Measurements from ENCODE around the gene GNB5.
"Not testable (repeated sequence)": the region's sequence is repeated elsewhere in the genome, so short reads cannot be mapped to it uniquely, and the experiment has no call there.

Gene GNB5

GRCh38 chr15:52172869-52173268, 18.3 kb downstream of the GNB5 start:
- H3K4me3 ChIP-seq (ENCODE audit: low read length), result no peak overlapping the region
- no peak overlapping the region for H3K27ac ChIP-seq (ENCODE audit: low read length)
- H3K36me3 ChIP-seq (replicated peaks; ENCODE audit: insufficient read depth, low read length), result no peaks in the 10 kb centered on the region
- TF ChIP-seq CTCF (IDR thresholded peaks at IDR 0.05; ENCODE audit: low read length), result no peak
- TF ChIP-seq EZH2 (optimal IDR thresholded peaks at IDR 0.05; ENCODE audit: low read depth, low read length), result no peak
- no peak for TF ChIP-seq EZH2phosphoT487 (IDR thresholded peaks at IDR 0.05; ENCODE audit: low read length)
- H3K4me2 ChIP-seq (ENCODE audit: low read depth, low read length), result no peak overlapping the region
- H3K4me1 ChIP-seq (ENCODE audit: low read length), result no peaks in the 10 kb centered on the region
- H3K79me2 ChIP-seq (ENCODE audit: low read length), result peaks cover 57% of the 10 kb centered on the region
- no peaks in the 10 kb centered on the region for H3K27me3 ChIP-seq (replicated peaks; ENCODE audit: insufficient read depth, low read length)
- no peak overlapping the region for H2AFZ ChIP-seq (ENCODE audit: low read length)
- H3K9me3 ChIP-seq (replicated peaks; ENCODE audit: insufficient read depth, low read length), result no peaks in the 10 kb centered on the region
- H3K9ac ChIP-seq (ENCODE audit: low read length), result no peak overlapping the region
- no peaks in the 10 kb centered on the region for H4K20me1 ChIP-seq (ENCODE audit: insufficient read depth, low read length)
- DNase-seq, result no peak
- H3K9me2 ChIP-seq (replicated peaks; ENCODE audit: insufficient read depth, low read length), result no peaks in the 10 kb centered on the region
- no peaks in the 10 kb centered on the region for H3F3A ChIP-seq (ENCODE audit: insufficient read depth, low read length)

GRCh38 chr15:52171807-52172206, 19.4 kb downstream of the GNB5 start:
- no peaks in the 10 kb centered on the region for H3K36me3 ChIP-seq (replicated peaks; ENCODE audit: insufficient read depth, low read length)
- H3K27me3 ChIP-seq (replicated peaks; ENCODE audit: insufficient read depth, low read length), result no peaks in the 10 kb centered on the region
- H3K27ac ChIP-seq (ENCODE audit: low read length), result no peak overlapping the region
- H3K4me3 ChIP-seq (ENCODE audit: low read length), result no peak overlapping the region
- no peaks in the 10 kb centered on the region for H3F3A ChIP-seq (ENCODE audit: insufficient read depth, low read length)
- H3K79me2 ChIP-seq (ENCODE audit: low read length), result peaks cover 53% of the 10 kb centered on the region
- DNase-seq, result no peak
- no peaks in the 10 kb centered on the region for H3K4me1 ChIP-seq (ENCODE audit: low read length)
- TF ChIP-seq EZH2phosphoT487 (IDR thresholded peaks at IDR 0.05; ENCODE audit: low read length), result no peak
- H4K20me1 ChIP-seq (ENCODE audit: insufficient read depth, low read length), result no peaks in the 10 kb centered on the region
- H3K9ac ChIP-seq (ENCODE audit: low read length), result no peak overlapping the region
- H3K9me2 ChIP-seq (replicated peaks; ENCODE audit: insufficient read depth, low read length), result no peaks in the 10 kb centered on the region
- no peak overlapping the region for H3K4me2 ChIP-seq (ENCODE audit: low read depth, low read length)
- H2AFZ ChIP-seq (ENCODE audit: low read length), result no peak overlapping the region
- H3K9me3 ChIP-seq (replicated peaks; ENCODE audit: insufficient read depth, low read length), result no peaks in the 10 kb centered on the region

GRCh38 chr15:52171386-52171785, 19.8 kb downstream of the GNB5 start:
- Histone ChIP-seq H3K9me3 (replicated peaks; ENCODE audit: insufficient read depth, low read length) (no peaks in the 10 kb centered on the region), H3F3A (ENCODE audit: insufficient read depth, low read length) (no peaks in the 10 kb centered on the region), H4K20me1 (ENCODE audit: insufficient read depth, low read length) (no peaks in the 10 kb centered on the region), H3K36me3 (replicated peaks; ENCODE audit: insufficient read depth, low read length) (no peaks in the 10 kb centered on the region), H3K27ac (ENCODE audit: low read length) (no peak overlapping the region), H3K4me1 (ENCODE audit: low read length) (no peaks in the 10 kb centered on the region), H3K4me2 (ENCODE audit: low read depth, low read length) (no peak overlapping the region), H3K79me2 (ENCODE audit: low read length) (peaks cover 49% of the 10 kb centered on the region), H3K27me3 (replicated peaks; ENCODE audit: insufficient read depth, low read length) (no peaks in the 10 kb centered on the region), H3K9me2 (replicated peaks; ENCODE audit: insufficient read depth, low read length) (no peaks in the 10 kb centered on the region), H2AFZ (ENCODE audit: low read length) (no peak overlapping the region), H3K4me3 (ENCODE audit: low read length) (no peak overlapping the region), H3K9ac (ENCODE audit: low read length) (no peak overlapping the region)
- DNase-seq, result no peak
- no peak for TF ChIP-seq EZH2phosphoT487 (IDR thresholded peaks at IDR 0.05; ENCODE audit: low read length)
- TF ChIP-seq EZH2 (optimal IDR thresholded peaks at IDR 0.05; ENCODE audit: low read depth, low read length), result no peak
- TF ChIP-seq CTCF (IDR thresholded peaks at IDR 0.05; ENCODE audit: low read length), result no peak

GRCh38 chr15:52170199-52170598, 21.0 kb downstream of the GNB5 start:
- not testable (repeated sequence) for H3K36me3 ChIP-seq (replicated peaks; ENCODE audit: insufficient read depth, low read length); H3K9ac ChIP-seq (ENCODE audit: low read length); H3K9me2 ChIP-seq (replicated peaks; ENCODE audit: insufficient read depth, low read length); H3K4me2 ChIP-seq (ENCODE audit: low read depth, low read length); H3F3A ChIP-seq (ENCODE audit: insufficient read depth, low read length); H3K9me3 ChIP-seq (replicated peaks; ENCODE audit: insufficient read depth, low read length); H2AFZ ChIP-seq (ENCODE audit: low read length); DNase-seq; H3K27me3 ChIP-seq (replicated peaks; ENCODE audit: insufficient read depth, low read length); H3K27ac ChIP-seq (ENCODE audit: low read length); H3K4me1 ChIP-seq (ENCODE audit: low read length); H3K4me3 ChIP-seq (ENCODE audit: low read length); H4K20me1 ChIP-seq (ENCODE audit: insufficient read depth, low read length)
- peaks cover 45% of the 10 kb centered on the region for H3K79me2 ChIP-seq (ENCODE audit: low read length)

- H3F3A ChIP-seq (ENCODE audit: insufficient read depth, low read length); DNase-seq; H3K36me3 ChIP-seq (replicated peaks; ENCODE audit: insufficient read depth, low read length); H3K27ac ChIP-seq (ENCODE audit: low read length); H4K20me1 ChIP-seq (ENCODE audit: insufficient read depth, low read length); H3K9me2 ChIP-seq (replicated peaks; ENCODE audit: insufficient read depth, low read length); H2AFZ ChIP-seq (ENCODE audit: low read length); H3K9me3 ChIP-seq (replicated peaks; ENCODE audit: insufficient read depth, low read length); H3K4me2 ChIP-seq (ENCODE audit: low read depth, low read length); H3K4me1 ChIP-seq (ENCODE audit: low read length); H3K4me3 ChIP-seq (ENCODE audit: low read length); H3K27me3 ChIP-seq (replicated peaks; ENCODE audit: insufficient read depth, low read length); H3K9ac ChIP-seq (ENCODE audit: low read length): not testable (repeated sequence)
- H3K79me2 ChIP-seq (ENCODE audit: low read length), result peaks cover 34% of the 10 kb centered on the region
Observed at GRCh38 chr15:52165494-52166131, 25.6 kb downstream of the GNB5 start.
